Measurements from ENCODE around the gene MRM2.
A peak's percentile ranks its signal among the peaks of the same experiment; 100 is the strongest.

The MRM2 gene

GRCh38 chr7:2264158-2264557 is 22.2 kb upstream of the MRM2 start:
- DNase-seq: no peak

- DNase-seq: no peak
These were observed 21.2 kb upstream of the MRM2 start for GRCh38 chr7:2263176-2263575.

DNA sequence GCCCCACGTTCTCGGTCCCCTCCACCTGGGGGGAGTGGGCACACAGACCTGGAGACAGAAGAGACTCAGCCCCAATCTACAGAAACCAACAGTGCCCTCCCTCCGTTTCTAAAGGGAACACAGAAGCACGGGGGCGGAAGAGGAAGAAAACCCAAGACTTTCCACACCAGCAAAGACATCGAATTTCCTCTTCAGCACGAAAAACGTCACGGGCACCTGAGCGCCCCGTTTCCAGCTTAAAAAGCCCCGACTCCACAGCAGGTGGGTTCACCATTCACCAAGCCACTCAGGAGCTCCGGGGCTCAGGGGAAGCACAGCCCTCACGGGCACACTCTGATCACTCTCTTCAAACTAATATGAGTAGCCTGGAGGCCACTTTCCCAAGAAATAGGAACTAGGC is 19.6 kb upstream of the MRM2 start:
- no peak for DNase-seq

- DNase-seq: peak; percentile 56
These were observed 18.8 kb upstream of the MRM2 start for GRCh38 chr7:2260820-2261219.

DNA sequence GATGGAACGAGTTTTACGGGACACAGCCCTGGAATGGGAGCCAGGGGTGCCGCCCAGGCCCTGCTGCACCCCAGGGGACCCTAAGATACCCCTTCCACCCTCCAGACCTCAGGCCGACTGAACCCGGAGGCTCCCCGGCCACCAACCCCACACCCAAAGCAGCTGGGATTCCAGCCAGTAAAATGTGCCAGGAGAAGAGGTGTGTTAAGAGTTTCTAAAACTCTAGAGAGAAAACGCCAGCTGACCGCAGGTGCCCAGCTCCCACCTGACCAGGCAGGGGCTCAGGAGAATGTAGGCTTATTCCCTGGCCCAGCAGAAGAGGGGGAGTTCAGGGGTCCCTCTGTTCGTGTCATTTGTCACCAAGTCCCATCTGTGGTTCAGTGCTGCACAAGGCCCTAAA is 17.5 kb upstream of the MRM2 start:
- no peak for DNase-seq

- no peak for DNase-seq
These were observed 16.8 kb upstream of the MRM2 start for GRCh38 chr7:2258661-2259365.

DNA sequence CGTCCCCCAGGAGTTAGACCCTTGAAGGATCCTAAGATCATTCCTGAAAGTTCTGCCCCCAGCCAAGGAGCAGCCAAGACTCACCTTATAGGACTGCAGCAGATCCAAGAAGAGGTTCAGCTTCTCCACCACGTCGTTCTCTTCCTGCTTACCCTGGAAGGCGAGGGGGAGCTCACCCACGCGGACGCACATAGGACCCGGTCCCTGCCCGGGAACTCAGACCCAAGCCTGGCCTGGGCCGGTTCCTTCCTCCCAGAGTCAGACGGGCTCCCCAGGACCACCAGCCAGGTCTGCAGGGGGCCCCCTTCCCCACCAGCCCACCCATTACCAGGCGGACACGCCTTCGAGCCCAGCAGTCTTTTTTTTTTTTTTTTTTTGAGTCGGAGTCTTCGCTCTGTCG is 15.6 kb upstream of the MRM2 start:
- no peak for DNase-seq

DNA sequence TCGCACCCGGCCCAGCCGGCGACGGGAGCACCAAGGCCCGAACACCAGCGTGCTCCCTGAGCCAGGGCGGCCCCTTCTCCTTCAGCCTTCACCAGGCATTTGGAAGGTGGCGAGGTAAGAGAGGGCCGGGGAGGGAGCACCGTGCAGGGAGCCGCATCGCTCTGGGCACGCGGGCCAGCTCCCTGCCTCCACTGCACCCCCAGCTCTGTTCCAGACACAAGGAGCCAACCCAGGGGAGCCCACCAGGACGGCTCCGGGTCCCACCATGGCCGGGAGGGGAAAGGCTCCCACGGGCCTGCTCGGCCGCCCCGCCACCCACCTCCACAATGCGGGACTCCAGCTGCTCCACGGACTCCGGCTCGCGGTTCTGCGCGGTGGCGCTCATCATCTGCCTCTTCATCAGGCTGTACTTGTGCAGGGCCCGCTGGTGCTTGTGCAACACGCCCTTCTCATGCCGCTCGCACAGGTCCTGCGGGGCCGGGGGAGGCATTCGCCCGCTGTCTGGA is 15.1 kb upstream of the MRM2 start:
- no peak for DNase-seq

DNA sequence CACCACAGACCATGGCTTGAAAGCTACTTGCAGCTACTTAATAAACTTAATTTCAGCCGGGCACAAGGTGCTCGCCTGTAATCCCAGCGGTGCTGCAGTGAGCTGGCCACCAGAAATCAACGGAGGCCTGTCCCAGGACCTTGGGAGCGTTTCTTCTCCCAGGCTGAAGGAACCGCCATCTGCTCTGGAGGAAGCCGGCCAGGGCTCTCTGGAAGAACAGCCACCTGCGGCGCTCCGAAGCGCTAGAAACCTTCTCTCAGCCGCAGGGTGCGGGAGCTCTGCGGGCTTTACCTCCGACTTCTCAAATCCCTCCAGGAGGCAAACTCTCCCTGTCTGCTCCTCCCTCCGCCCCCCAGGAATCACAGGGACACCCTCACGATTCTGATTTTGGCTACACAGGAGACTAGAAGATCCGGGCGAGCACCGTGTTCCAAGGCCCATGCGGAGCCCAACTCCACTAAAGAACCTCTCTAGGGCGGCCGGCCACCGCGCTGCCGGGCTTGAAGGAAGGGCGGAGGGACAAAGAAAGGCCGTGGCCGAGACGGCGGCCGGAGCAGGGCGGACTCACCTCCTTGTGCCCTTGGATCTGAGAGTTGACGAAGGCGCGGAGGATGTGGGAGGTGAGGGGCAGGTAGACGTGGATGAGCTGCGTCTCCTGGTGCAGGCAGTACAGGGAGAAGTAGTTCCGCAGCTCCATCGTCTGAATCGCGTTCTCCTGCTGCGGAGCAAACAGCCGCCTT is 14.5 kb upstream of the MRM2 start:
- no peak for DNase-seq

DNA sequence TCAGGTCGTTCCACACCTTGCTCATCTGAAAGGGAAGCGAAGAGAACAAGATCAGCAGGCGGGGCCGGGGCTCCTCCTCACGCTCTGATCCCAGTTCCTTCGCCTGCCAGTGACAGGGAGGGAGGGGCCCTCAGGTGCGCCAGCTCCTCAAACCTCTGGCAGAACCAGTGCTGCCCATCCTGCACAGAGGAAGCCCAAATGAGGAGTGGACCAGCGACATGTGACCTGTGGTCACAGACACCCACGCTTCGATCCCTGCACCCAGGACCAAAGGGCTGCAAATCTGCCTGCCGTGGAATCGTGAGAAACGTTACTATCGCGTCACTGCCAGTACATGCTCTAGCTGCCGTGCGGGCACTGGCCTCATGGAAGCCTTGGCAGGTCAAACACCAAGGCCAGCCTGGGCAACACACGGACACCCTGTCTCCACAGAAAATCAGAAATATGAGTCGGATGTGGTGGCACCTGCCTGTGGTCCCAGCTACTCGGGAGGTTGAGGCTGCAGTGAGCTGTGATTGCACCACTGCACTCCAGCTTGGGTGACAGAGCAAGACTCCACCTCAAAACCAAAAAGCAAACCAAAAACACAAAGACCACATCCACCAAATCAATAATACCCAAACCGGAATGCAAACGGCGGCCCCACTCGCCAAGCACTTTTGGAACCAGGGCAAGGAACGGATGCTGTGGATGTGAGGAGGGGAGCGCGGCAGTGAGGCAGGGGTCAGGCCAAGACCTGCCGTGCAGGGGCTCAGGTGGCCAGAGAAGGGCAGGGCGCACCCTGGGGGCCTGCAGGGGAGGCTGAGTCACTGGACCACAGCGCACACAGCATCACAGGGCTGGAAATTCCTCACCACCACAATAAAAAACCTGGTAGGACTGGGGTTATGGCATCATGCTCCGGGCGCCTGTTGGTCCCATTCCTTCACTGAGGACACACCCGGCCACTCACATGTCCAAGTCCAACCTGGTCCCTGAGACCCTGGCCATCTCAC is 13.4 kb upstream of the MRM2 start:
- DNase-seq: no peak

DNA sequence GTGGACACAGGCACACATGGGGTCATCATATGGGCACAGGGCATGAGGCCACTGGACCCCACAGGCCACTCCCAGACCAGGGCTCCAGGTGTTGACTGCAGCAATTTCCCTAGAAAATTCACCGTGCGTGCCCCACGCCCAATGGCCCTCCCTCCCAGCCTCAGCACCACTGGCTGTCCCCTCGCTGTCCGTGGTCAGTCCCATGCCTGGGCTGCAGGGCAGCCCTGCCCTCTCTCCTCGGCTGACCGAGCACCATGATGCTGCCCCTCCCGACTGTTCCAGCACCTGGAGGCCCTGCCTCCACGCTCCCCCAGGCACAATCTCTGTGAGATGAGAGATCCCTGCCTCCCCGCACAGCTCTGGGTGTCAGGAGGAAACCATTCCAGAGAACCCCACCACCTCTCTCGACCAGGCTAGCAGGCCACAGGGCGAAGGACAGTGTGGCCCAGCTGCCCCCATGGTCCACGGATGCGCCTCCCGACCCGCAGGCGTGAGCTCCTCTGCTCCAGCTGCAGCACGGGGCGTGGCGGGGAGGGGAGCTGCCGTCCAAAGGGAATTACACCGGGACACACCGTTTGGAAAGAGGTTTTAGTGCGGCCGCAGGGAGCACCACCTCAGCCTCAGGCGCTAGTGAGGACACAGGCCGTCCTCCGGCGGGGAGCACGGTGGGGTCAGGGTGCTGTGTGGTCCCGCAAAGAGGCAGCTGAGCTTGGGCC is 12.6 kb upstream of the MRM2 start:
- no peak for DNase-seq

GRCh38 chr7:2253525-2254244 is 11.7 kb upstream of the MRM2 start:
- DNase-seq: no peak

GRCh38 chr7:2253021-2253420 is 11.0 kb upstream of the MRM2 start:
- DNase-seq: no peak

DNA sequence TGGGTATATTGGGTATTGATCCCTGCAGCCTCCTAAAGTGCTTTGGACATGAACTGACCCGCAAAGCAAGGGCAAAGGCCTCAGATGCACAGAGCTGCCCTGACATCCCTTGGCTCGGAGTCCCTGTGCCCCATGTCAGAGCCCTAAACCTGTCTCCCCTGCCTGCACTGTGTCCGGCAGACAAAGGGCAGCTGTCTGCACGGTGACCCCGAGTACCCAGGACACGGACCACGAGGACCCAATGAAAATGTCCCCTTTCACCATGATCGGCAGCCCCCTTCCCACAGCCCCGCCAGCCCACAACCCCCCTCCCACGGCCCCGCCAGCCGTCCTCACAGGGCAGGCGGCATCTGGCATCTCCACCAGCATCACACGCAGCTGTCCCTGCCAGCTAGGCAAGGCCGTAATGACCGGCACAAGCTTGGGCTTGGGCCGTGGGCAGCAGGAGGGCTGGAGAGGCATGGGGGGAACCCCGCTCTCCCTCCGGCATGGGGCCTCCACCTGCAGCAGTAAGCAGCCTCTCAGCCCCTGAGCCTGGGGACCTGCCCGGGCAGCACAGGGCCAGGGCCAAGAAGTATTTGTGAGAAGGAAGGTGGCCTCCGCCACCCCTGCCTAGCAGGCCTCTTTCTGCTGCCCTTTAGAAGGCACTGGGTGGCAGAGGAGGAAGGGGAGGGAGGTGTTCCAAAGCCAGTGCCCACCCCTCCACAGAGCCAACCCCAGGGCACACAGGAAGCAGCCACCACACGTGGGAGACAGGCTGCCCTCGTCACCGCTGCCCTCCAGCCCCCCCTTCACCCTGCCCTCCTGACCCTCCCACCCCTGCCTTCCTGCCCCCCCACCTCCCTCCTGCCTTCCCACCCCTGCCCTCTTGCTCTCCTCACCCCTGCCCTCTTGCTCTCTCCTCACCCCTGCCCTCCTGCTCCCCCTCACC is 10.1 kb upstream of the MRM2 start:
- DNase-seq: no peak

- DNase-seq: no peak
These were observed 9.4 kb upstream of the MRM2 start for GRCh38 chr7:2251381-2251780.

DNA sequence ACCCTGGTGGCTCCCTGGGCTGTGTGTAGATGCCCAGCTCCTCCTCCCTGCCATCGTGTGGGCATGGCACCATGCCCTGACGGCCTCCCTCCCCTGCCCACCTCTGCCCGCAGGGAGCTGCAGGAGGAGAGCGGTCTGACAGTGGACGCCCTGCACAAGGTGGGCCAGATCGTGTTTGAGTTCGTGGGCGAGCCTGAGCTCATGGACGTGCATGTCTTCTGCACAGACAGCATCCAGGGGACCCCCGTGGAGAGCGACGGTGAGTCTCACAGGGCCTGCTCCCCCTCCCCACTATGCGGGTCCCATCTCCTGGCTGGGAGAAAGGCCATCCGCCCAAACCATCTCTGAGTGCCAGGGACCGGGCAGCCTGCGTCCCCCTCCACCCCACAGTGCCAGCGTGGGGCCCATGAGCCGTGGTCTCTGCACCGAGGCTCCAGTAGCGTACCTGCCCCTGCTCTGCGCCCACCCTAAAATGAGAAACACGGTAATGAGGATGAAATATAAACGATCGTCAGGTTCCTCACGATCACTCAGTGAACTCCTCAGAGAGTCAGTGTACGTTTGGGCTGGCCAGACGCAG is 7.8 kb upstream of the MRM2 start:
- DNase-seq: no peak

DNA sequence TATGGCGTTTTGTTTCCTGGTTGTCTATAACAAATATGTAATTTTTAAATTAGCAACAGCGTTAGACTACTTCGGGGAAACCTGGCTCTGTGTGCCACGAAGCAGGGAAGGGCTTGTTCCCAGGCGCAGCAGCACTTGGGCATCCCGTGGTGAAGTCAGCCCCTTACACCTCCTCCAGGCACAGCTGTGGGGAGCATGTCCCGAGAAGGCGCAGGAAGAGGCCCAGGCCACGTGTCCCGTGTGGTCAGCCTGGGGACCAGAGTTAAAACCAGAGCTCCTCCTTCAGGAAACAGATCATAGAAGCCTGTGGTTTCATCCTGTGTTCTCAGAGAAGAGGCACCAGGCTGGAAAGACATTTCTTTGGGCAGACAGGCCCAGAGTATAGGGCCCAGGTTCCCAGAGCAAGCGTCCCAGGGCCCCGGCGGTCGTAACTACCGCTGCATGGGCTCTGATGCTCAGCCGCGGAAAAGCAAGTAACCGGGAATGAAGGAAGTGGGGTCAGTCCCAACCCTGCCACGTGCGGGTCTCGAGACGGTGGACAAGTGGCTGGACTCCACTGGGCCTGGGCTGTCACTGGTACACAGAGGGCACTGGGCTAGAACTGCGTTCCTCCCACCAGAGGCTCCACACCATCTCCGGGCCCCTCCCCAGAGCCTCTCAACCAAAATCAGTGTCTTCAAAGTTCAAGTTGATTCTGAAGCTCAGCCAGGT is 7.1 kb upstream of the MRM2 start:
- DNase-seq: no peak

- no peak for DNase-seq
These were observed 5.4 kb upstream of the MRM2 start for GRCh38 chr7:2247141-2247995.
